GM12892 (cell line): ENCODE data around the gene RPL7A.

Experiments used
- POLR2A ChIP-seq: IDR thresholded peaks from 2 replicates; pipeline ENCODE4 v1.6.1; 2011; ENCODE audit warnings: low read depth, low read length, control low read depth
- POLR2AphosphoS5 ChIP-seq: IDR thresholded peaks from 2 replicates; pipeline ENCODE4 v1.6.1; 2011; ENCODE audit warnings: low read depth, low read length, control low read depth
- TAF1 ChIP-seq: IDR thresholded peaks from 2 replicates; pipeline ENCODE4 v1.6.1; 2011; ENCODE audit warnings: low read depth, mild to moderate bottlenecking, control low read depth, low read length, borderline replicate concordance

- no peak for TF ChIP-seq POLR2A
- TF ChIP-seq POLR2AphosphoS5: no peak
- no peak for TF ChIP-seq TAF1
These were observed 45.4 kb downstream of the RPL7A start for GRCh38 chr9:133393399-133393798.
